KMS-11 (cell line): ENCODE measurements around the gene NCKAP5.

Experiments
- H2AFZ ChIP-seq: fragments of 200-600 bp; sonication (generic); 2 replicates; pipeline ENCODE4 v1.6.1; 2016; ENCODE audit warnings: antibody characterized with exemption, mixed run types, low read depth
- H3K27ac ChIP-seq: fragments of 200-600 bp; sonication (generic); 2 replicates; pipeline ENCODE4 v1.6.1; 2016; ENCODE audit warnings: mild to moderate bottlenecking, mixed run types
- H3K27me3 ChIP-seq: fragments of 200-600 bp; sonication (generic); 2 replicates; pipeline ENCODE4 v1.6.1; 2017; ENCODE audit warnings: mild to moderate bottlenecking, low read depth, mixed run types, moderate library complexity; ENCODE audit not compliant: insufficient read depth
- H3K36me3 ChIP-seq: fragments of 200-600 bp; sonication (generic); 2 replicates; pipeline ENCODE4 v1.6.1; 2017; ENCODE audit warnings: mild to moderate bottlenecking, mixed run types; ENCODE audit not compliant: insufficient read depth
- H3K4me1 ChIP-seq: fragments of 200-600 bp; sonication (generic); 2 replicates; pipeline ENCODE4 v1.6.1; 2016; ENCODE audit warnings: mild to moderate bottlenecking, low read depth, mixed run types; ENCODE audit not compliant: poor library complexity, severe bottlenecking
- H3K4me2 ChIP-seq: fragments of 200-600 bp; sonication (generic); 2 replicates; pipeline ENCODE4 v1.7.0; 2016; ENCODE audit warnings: mild to moderate bottlenecking, mixed run types
- H3K4me3 ChIP-seq: fragments of 200-600 bp; sonication (generic); IDR thresholded peaks from 2 replicates; pipeline ENCODE4 v1.6.1; 2017; ENCODE audit warnings: low read depth, low read length, mixed read lengths; ENCODE audit not compliant: insufficient read depth
- H3K79me2 ChIP-seq: fragments of 200-600 bp; sonication (generic); 2 replicates; pipeline ENCODE4 v1.6.1; 2016; ENCODE audit warnings: low read depth, mixed run types; ENCODE audit not compliant: insufficient read depth
- H3K9ac ChIP-seq: fragments of 200-600 bp; sonication (generic); 2 replicates; pipeline ENCODE4 v1.6.1; 2016; ENCODE audit warnings: mild to moderate bottlenecking, mixed run types
- H4K20me1 ChIP-seq: fragments of 200-600 bp; sonication (generic); 2 replicates; pipeline ENCODE4 v1.6.1; 2016; ENCODE audit warnings: mild to moderate bottlenecking, mixed run types; ENCODE audit not compliant: insufficient read depth
- CTCF ChIP-seq: fragments of 200-600 bp; sonication (generic); conservative IDR thresholded peaks from 2 replicates; pipeline ENCODE4 v1.6.1; 2017; ENCODE audit warnings: low read depth, mild to moderate bottlenecking, antibody characterized with exemption, low read length, moderate library complexity, mixed read lengths

NCKAP5 gene

GRCh38 chr2:133249362-133249761 lies 318.9 kb downstream of the NCKAP5 start:
- Histone ChIP-seq H3K27ac (no peak overlapping the region), H3K9ac (no peak overlapping the region), H2AFZ (no peak overlapping the region), H3K4me2 (no peak overlapping the region), H3K4me3 (no peak overlapping the region), H3K79me2 (no peaks in the 10 kb centered on the region), H3K36me3 (no peaks in the 10 kb centered on the region), H4K20me1 (no peaks in the 10 kb centered on the region), H3K4me1 (no peaks in the 10 kb centered on the region), H3K27me3 (no peaks in the 10 kb centered on the region)
- TF ChIP-seq CTCF, result no peak

DNA sequence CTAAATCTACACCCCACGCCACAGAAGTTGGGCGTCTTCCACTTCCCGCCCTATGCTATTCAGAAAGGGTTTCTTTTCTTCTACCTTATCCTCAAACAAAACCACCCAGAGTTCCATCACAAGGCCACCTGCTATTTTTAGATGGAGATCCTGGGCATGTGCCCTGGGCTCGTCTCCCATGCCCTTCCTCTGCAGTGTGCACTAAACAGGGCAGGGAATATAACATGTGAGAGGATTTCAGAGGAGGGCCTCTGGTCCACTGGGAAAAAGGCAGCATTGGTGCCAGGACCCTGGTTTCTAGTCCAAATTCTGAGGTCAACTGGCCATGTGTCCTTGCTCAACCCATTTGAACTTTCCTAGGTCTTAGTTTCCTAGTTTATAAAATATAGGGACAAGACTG lies 320.0 kb downstream of the NCKAP5 start:
- Histone ChIP-seq H3K9ac (no peak overlapping the region), H3K36me3 (no peaks in the 10 kb centered on the region), H4K20me1 (no peaks in the 10 kb centered on the region), H3K27ac (no peak overlapping the region), H3K4me2 (no peak overlapping the region), H2AFZ (no peak overlapping the region), H3K27me3 (no peaks in the 10 kb centered on the region), H3K4me1 (no peaks in the 10 kb centered on the region), H3K79me2 (no peaks in the 10 kb centered on the region), H3K4me3 (no peak overlapping the region)
- no peak for TF ChIP-seq CTCF

DNA sequence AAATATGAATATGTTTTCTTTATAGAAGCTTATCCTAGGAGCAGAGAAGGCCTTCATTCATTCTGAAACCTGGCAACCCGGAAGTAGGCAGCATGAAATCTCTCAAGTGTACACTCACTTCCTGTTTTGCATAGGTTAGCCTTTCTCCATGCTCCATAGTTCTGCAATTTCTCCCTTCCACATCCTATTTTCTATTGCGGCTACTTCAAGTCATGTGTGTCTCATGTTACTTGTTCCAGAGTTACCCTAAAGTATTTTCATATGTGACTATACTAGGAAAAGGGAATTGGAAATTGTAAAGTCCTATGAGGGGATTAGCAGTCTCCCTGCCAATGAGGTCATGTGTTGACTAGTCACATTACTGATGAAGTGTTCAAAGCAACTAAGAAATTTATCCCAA lies 320.6 kb downstream of the NCKAP5 start:
- no peaks in the 10 kb centered on the region for H3K27me3 ChIP-seq
- H3K36me3 ChIP-seq, result no peaks in the 10 kb centered on the region
- TF ChIP-seq CTCF, result no peak
- H3K4me1 ChIP-seq, result no peaks in the 10 kb centered on the region
- no peak overlapping the region for H3K4me2 ChIP-seq
- H3K79me2 ChIP-seq, result no peaks in the 10 kb centered on the region
- H3K9ac ChIP-seq, result no peak overlapping the region
- no peak overlapping the region for H3K4me3 ChIP-seq
- H2AFZ ChIP-seq, result no peak overlapping the region
- no peak overlapping the region for H3K27ac ChIP-seq
- no peaks in the 10 kb centered on the region for H4K20me1 ChIP-seq

- Histone ChIP-seq H3K27me3 (no peaks in the 10 kb centered on the region), H3K4me3 (no peak overlapping the region), H3K9ac (no peak overlapping the region), H4K20me1 (no peaks in the 10 kb centered on the region), H3K27ac (no peak overlapping the region), H3K4me1 (no peaks in the 10 kb centered on the region), H3K79me2 (no peaks in the 10 kb centered on the region), H3K4me2 (no peak overlapping the region), H2AFZ (no peak overlapping the region), H3K36me3 (no peaks in the 10 kb centered on the region)
- TF ChIP-seq CTCF, result no peak
Observed at GRCh38 chr2:133241224-133241571, 327.1 kb downstream of the NCKAP5 start.
